AG10803 (cell line): ENCODE measurements around the gene LPP.
A peak's percentile ranks its signal among the peaks of the same experiment; 100 is the strongest.

Experiments used
- DNase-seq: peaks from one replicate; pipeline ENCODE4 v3.0.0; 2010; ENCODE audit warnings: low read depth
- H3K4me3 ChIP-seq: 2 replicates; pipeline ENCODE4 v1.5.1; 2011; ENCODE audit warnings: mild to moderate bottlenecking, low read length, control low read depth
- TF ChIP-seq, protein P1 (sequence below): conservative IDR thresholded peaks from 2 replicates; pipeline ENCODE4 v1.5.1; 2011; ENCODE audit warnings: mild to moderate bottlenecking, low read length, control low read depth, inconsistent platforms

The LPP gene

GRCh38 chr3:188390775-188391443 is 237.0 kb downstream of the LPP start:
- no peak for DNase-seq
- H3K4me3 ChIP-seq: no peak overlapping the region
- TF ChIP-seq, protein P1, sequence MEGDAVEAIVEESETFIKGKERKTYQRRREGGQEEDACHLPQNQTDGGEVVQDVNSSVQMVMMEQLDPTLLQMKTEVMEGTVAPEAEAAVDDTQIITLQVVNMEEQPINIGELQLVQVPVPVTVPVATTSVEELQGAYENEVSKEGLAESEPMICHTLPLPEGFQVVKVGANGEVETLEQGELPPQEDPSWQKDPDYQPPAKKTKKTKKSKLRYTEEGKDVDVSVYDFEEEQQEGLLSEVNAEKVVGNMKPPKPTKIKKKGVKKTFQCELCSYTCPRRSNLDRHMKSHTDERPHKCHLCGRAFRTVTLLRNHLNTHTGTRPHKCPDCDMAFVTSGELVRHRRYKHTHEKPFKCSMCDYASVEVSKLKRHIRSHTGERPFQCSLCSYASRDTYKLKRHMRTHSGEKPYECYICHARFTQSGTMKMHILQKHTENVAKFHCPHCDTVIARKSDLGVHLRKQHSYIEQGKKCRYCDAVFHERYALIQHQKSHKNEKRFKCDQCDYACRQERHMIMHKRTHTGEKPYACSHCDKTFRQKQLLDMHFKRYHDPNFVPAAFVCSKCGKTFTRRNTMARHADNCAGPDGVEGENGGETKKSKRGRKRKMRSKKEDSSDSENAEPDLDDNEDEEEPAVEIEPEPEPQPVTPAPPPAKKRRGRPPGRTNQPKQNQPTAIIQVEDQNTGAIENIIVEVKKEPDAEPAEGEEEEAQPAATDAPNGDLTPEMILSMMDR: no peak

DNA sequence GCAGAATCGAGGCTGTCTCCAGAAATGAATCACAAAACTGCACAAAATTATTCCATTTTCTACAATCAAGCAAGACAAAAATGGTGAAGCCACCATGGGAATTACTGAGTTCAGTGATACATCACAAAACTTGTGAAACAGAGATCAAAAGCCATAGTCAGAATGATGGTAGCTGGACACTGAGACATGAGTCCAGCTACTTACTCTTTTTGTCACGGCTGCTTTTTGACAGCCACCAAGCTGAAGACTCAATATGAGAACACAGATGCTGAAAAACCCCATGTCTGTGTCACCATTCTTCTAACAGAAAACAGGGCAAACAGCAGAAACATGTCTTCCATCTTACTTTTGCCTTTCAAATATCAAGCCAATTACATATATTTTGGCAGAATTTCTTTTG is 237.6 kb downstream of the LPP start:
- TF ChIP-seq, protein P1: no peak

DNA sequence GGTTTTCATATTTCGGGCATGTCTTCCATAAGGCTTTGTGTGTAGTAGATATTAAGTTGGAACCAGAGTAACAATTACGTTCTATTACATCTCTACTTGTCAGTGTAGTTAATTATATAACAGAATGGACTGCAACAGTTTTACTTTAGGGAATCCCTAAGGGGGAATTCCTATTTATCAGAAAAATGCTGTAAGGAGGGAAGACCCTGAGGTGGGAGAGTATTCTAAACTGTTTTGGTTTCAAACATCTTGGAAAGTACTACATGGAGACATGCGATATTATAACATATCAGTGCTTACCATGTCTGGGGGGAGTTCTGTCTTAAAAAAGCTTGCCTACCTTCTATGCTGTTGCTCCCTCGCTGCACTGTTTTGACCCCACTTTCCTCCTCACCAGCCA is 238.1 kb downstream of the LPP start:
- no peak overlapping the region for H3K4me3 ChIP-seq
- TF ChIP-seq, protein P1: no peak
- DNase-seq: no peak

More for the DNA sequence above, 237.6 kb downstream of the LPP start:
- DNase-seq: no peak
- H3K4me3 ChIP-seq: no peak overlapping the region

DNA sequence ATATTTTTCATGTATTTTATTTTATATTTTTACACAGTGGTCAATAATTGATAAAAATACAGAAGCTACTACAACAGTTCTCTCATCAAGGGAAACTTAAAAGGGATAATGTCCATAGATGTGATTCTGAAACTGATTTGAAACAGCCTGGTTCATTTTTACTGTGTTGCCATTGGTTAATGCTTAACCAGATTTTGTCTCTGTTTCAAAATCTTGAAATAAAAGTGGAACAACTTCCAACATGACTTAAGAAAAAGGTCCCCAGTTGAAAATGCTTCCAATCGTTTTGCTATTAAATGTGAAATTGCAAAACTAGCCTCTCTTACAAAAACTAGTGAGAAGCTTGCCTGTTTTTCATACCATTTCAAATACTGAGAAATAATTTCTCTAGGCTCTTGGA is 240.7 kb downstream of the LPP start:
- TF ChIP-seq, protein P1: no peak
- DNase-seq: peak; percentile 19
- H3K4me3 ChIP-seq: no peak overlapping the region

- TF ChIP-seq, protein P1: no peak
Measured at GRCh38 chr3:188396251-188396650, 242.3 kb downstream of the LPP start.

GRCh38 chr3:188396900-188397299 is 242.9 kb downstream of the LPP start:
- TF ChIP-seq, protein P1: no peak
- H3K4me3 ChIP-seq: no peak overlapping the region
- no peak for DNase-seq

More at GRCh38 chr3:188396251-188396650, 242.3 kb downstream of the LPP start:
- no peak overlapping the region for H3K4me3 ChIP-seq
- DNase-seq: no peak
